Measurements from ENCODE around the gene GIGYF2.

Gene GIGYF2

DNA sequence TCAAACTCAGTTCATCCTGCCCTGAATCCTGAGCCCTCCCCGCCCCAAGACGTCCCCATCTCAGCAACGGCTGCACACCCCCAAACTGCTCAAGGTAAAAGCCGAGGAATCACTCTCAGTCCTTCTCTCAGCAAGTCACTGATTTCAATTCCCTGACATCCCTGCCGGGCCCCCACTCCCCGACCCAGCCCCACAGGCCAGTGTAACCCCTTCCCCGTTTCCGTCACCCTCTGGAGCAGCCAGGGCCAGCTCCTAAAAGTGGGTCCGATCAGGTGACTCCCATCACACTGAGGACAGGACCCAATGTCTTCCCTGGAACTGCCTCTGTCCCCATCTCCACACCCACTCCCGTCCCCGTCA, 193.4 kb downstream of the GIGYF2 start:
- TF ChIP-seq, protein P1, sequence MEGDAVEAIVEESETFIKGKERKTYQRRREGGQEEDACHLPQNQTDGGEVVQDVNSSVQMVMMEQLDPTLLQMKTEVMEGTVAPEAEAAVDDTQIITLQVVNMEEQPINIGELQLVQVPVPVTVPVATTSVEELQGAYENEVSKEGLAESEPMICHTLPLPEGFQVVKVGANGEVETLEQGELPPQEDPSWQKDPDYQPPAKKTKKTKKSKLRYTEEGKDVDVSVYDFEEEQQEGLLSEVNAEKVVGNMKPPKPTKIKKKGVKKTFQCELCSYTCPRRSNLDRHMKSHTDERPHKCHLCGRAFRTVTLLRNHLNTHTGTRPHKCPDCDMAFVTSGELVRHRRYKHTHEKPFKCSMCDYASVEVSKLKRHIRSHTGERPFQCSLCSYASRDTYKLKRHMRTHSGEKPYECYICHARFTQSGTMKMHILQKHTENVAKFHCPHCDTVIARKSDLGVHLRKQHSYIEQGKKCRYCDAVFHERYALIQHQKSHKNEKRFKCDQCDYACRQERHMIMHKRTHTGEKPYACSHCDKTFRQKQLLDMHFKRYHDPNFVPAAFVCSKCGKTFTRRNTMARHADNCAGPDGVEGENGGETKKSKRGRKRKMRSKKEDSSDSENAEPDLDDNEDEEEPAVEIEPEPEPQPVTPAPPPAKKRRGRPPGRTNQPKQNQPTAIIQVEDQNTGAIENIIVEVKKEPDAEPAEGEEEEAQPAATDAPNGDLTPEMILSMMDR (IDR thresholded peaks at IDR 0.05; ENCODE audit: insufficient read depth, low read depth, low read length, missing control alignments) = no peak
- no peak overlapping the region for H3K4me3 ChIP-seq (ENCODE audit: low read depth, low read length)
- DNase-seq (ENCODE audit: low read depth) = no peak

DNA sequence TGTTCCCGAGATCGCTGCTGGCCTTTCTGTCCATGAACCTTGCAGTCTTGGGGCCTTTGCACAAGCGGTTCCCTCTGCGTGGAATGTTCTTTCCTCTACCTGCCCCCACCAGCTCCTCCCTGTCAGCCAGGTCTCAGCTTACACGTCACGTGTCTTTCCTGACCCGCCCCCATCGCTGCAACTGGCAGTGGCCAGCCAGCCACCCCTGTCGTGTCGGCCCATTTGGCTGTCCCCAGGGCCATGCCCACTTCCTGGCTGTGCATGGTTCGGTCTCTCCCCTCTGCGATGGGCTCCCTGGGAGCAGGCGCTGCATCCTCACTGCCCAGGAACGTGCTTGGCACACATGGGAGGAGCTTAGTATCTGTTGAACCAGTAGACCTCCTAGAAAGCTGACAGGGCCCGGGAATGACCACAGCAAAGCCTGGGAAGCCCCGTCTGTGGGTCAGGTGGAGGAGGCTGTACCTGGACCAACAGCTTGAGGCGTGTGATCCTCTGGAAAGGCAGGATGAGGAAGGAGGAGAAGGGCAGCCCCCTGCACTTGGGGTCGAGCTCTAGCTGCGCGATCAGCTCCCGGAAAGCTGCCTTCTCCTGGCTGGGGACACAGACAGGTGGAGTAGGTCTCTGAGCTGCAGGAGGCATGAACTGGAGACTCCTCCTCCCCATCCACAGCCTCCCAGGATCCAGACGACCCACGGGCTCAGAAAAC, 193.9 kb downstream of the GIGYF2 start:
- DNase-seq (ENCODE audit: low read depth) = no peak
- TF ChIP-seq, protein P1 (IDR thresholded peaks at IDR 0.05; ENCODE audit: insufficient read depth, low read depth, low read length, missing control alignments) = no peak
- H3K4me3 ChIP-seq (ENCODE audit: low read depth, low read length) = no peak overlapping the region

DNA sequence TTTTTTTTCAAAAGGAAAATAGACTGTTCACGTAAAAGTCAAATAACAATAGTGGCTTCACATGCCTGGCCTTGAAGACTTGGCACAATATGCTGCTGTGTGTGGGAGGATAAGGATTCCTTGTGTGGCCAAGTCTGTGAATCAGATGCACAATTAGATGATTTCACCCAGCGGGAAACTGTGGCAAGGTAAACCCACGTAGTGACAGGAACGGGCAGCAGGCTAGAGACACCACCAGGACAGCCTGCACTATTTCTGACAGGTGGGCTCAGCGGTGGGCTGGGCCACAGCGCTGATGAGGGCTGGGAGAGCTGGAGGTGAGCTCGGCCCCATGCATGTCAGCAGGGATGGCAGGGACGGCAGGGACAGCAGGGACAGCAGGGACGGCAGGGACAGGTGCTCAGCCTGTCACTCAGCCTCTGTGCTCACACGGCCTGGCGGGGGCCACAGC, 194.5 kb downstream of the GIGYF2 start:
- no peak overlapping the region for H3K4me3 ChIP-seq (ENCODE audit: low read depth, low read length)
- TF ChIP-seq, protein P1 (IDR thresholded peaks at IDR 0.05; ENCODE audit: insufficient read depth, low read depth, low read length, missing control alignments) = no peak
- no peak for DNase-seq (ENCODE audit: low read depth)

DNA sequence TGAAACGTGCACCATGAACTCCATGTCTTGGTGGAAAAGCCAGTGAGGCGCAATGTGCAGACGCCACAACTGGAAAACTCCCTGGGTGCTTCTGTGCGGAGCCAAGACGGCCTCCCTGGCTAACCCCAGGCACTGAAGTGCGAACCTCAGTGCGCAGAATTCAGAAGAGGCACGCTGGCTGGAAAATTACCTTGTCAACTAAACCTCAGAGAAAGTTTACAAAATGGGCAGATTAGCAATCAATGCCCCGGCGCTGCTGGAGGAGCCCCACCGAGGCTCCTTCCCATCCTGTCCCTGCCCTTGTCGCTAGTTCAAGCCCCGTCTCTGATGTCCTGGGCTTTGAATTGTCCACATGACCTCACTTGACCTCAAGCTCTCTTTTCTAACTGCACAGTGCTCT, 195.1 kb downstream of the GIGYF2 start:
- DNase-seq (ENCODE audit: low read depth) = no peak
- TF ChIP-seq, protein P1 (IDR thresholded peaks at IDR 0.05; ENCODE audit: insufficient read depth, low read depth, low read length, missing control alignments) = no peak

DNA sequence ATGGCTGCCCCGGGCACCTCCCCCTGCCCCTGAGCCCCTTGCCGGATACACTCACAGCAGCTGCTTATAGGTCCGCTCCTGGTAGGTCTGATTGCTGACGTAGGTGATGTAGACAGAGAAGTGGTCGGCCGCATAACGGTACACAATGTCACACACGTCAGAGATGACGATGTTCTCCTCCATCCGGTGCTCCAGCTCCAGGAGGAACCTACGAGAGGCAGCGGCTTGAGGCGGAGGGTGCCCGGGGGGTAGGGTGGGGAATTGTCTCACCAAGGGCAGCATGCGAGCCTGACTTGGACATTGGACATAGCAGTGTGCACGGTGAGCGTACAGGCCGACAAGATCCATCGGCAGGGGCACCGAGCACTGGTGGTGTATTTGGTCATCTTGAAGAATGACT, 195.7 kb downstream of the GIGYF2 start:
- DNase-seq (ENCODE audit: low read depth) = no peak
- H3K4me3 ChIP-seq (ENCODE audit: low read depth, low read length) = no peak overlapping the region
- TF ChIP-seq, protein P1 (IDR thresholded peaks at IDR 0.05; ENCODE audit: insufficient read depth, low read depth, low read length, missing control alignments) = no peak

More for the DNA sequence above, 195.1 kb downstream of the GIGYF2 start:
- no peak overlapping the region for H3K4me3 ChIP-seq (ENCODE audit: low read depth, low read length)

DNA sequence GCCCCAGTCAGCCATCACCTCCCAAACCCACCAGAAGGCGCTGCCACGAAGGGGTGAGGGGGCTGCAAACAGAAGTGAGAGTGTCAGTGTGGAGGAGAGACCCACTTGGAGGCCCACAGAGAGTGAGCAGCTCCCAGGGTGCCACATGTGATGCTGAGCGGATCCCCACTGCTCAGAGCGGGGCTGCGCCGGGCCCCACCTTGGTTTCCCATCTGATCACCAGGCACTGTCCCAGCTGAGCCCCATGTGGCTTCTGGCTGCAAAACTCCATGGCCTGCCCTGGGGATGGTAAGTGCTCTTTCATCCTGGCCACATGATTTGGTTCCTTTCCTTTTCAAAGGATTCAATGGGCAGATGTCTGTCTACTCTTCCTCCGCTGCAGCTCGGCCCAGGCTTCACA, 196.7 kb downstream of the GIGYF2 start:
- no peak overlapping the region for H3K4me3 ChIP-seq (ENCODE audit: low read depth, low read length)
- DNase-seq (ENCODE audit: low read depth) = no peak
- TF ChIP-seq, protein P1 (IDR thresholded peaks at IDR 0.05; ENCODE audit: insufficient read depth, low read depth, low read length, missing control alignments) = no peak

DNA sequence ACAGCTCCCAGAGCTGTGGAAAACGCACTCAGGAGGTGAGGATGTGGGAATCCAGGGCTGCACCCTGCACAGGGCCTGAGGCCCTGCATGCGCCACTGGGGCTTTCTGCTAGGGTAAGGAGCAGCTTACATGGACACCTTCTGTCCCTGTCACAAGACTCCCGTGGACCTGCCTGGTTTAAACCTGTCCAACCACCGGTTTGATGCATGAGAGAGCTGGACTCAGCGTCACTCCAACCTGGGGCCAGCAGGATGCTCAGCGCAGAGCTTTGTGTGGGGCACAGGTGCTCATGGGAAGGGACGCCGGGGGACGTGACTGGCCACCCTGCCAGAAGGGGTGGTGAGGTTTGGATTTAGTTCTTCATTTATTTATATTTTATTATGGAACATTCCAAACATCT, 197.1 kb downstream of the GIGYF2 start:
- DNase-seq (ENCODE audit: low read depth) = no peak
- H3K4me3 ChIP-seq (ENCODE audit: low read depth, low read length) = no peak overlapping the region
- TF ChIP-seq, protein P1 (IDR thresholded peaks at IDR 0.05; ENCODE audit: insufficient read depth, low read depth, low read length, missing control alignments) = no peak
